ENCODE data around the gene ATG5.
"Not testable (repeated sequence)": the region's sequence is repeated elsewhere in the genome, so short reads cannot be mapped to it uniquely, and the experiment has no call there.

ATG5 gene

GRCh38 chr6:106273087-106273486 lies 52.5 kb downstream of the ATG5 start:
- no peak overlapping the region for H3K9ac ChIP-seq (ENCODE audit: low read depth, low read length)
- no peaks in the 10 kb centered on the region for H3K9me3 ChIP-seq (ENCODE audit: control insufficient read depth, insufficient read depth, low read length)
- no peaks in the 10 kb centered on the region for H3K27me3 ChIP-seq (ENCODE audit: control insufficient read depth, insufficient read depth, low read length)
- H3K4me3 ChIP-seq (ENCODE audit: low read depth, low read length), result no peak overlapping the region
- H3K36me3 ChIP-seq (ENCODE audit: control insufficient read depth, insufficient read depth, low read length), result no peaks in the 10 kb centered on the region
- H3K4me1 ChIP-seq (ENCODE audit: control insufficient read depth, insufficient read depth, low read length), result no peaks in the 10 kb centered on the region

DNA sequence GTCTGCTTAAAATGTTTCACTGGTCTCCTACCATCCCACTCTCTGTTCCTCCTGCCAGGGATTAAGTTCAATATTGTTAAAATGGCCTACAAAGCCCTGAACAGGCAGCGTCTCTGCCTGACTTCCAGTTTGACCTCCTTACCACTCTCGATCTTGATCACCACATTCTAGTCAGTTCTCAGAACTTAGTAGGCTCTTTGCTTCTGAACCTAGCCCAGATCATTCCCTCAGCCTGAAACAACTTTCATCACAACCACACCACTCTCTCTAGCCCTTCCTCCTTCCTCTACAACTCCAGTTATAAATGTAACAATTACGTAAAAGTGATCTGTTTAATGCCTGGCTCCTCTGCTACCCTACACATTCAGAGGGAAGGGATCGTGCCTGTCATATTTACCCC lies 53.3 kb downstream of the ATG5 start:
- no peaks in the 10 kb centered on the region for H3K4me1 ChIP-seq (ENCODE audit: control insufficient read depth, insufficient read depth, low read length)
- no peak overlapping the region for H3K4me3 ChIP-seq (ENCODE audit: low read depth, low read length)
- H3K9ac ChIP-seq (ENCODE audit: low read depth, low read length), result no peak overlapping the region
- H3K9me3 ChIP-seq (ENCODE audit: control insufficient read depth, insufficient read depth, low read length), result no peaks in the 10 kb centered on the region
- no peaks in the 10 kb centered on the region for H3K36me3 ChIP-seq (ENCODE audit: control insufficient read depth, insufficient read depth, low read length)
- no peaks in the 10 kb centered on the region for H3K27me3 ChIP-seq (ENCODE audit: control insufficient read depth, insufficient read depth, low read length)

- Histone ChIP-seq H3K4me3 (ENCODE audit: low read depth, low read length) (no peak overlapping the region), H3K9ac (ENCODE audit: low read depth, low read length) (no peak overlapping the region)
Observed at GRCh38 chr6:106270414-106270813, 55.1 kb downstream of the ATG5 start.

DNA sequence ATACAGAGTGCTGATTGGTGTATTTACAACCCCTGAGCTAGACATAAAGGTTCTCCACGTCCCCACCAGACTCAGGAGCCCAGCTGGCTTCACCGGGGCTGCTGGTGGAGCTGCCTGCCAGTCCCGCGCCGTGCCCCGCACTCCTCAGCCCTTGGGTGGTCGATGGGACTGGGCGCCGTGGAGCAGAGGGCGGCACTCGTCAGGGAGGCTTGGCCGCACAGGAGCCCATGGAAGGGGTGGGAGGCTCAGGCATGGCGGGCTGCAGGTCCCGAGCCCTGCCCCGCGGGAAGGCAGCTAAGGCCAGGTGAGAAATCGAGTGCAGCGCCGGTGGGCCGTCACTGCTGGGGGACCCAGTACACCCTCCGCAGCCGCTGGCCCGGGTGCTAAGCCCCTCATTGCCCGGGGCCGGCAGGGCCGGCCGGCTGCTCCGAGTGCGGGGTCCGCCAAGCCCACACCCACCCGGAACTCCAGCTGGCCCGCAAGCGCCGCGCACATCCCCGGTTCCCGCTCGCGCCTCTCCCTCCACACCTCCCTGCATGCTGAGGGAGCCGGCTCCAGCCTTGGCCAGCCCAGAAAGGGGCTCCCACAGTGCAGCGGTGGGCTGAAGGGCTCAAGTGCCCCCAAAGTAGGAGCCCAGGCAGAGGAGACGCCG lies 56.2 kb downstream of the ATG5 start:
- not testable (repeated sequence) for H3K9ac ChIP-seq (ENCODE audit: low read depth, low read length); H3K36me3 ChIP-seq (ENCODE audit: control insufficient read depth, insufficient read depth, low read length); H3K4me1 ChIP-seq (ENCODE audit: control insufficient read depth, insufficient read depth, low read length); H3K9me3 ChIP-seq (ENCODE audit: control insufficient read depth, insufficient read depth, low read length); H3K27me3 ChIP-seq (ENCODE audit: control insufficient read depth, insufficient read depth, low read length); H3K4me3 ChIP-seq (ENCODE audit: low read depth, low read length)

More at GRCh38 chr6:106270414-106270813, 55.1 kb downstream of the ATG5 start:
- Histone ChIP-seq H3K36me3 (ENCODE audit: control insufficient read depth, insufficient read depth, low read length) (no peaks in the 10 kb centered on the region), H3K27me3 (ENCODE audit: control insufficient read depth, insufficient read depth, low read length) (no peaks in the 10 kb centered on the region), H3K4me1 (ENCODE audit: control insufficient read depth, insufficient read depth, low read length) (no peaks in the 10 kb centered on the region), H3K9me3 (ENCODE audit: control insufficient read depth, insufficient read depth, low read length) (no peaks in the 10 kb centered on the region)

GRCh38 chr6:106268500-106268899 lies 57.1 kb downstream of the ATG5 start:
- not testable (repeated sequence) for H3K4me3 ChIP-seq (ENCODE audit: low read depth, low read length); H3K9ac ChIP-seq (ENCODE audit: low read depth, low read length); H3K36me3 ChIP-seq (ENCODE audit: control insufficient read depth, insufficient read depth, low read length); H3K27me3 ChIP-seq (ENCODE audit: control insufficient read depth, insufficient read depth, low read length); H3K9me3 ChIP-seq (ENCODE audit: control insufficient read depth, insufficient read depth, low read length); H3K4me1 ChIP-seq (ENCODE audit: control insufficient read depth, insufficient read depth, low read length)

- not testable (repeated sequence) for H3K4me3 ChIP-seq (ENCODE audit: low read depth, low read length); H3K9me3 ChIP-seq (ENCODE audit: control insufficient read depth, insufficient read depth, low read length); H3K36me3 ChIP-seq (ENCODE audit: control insufficient read depth, insufficient read depth, low read length); H3K4me1 ChIP-seq (ENCODE audit: control insufficient read depth, insufficient read depth, low read length); H3K9ac ChIP-seq (ENCODE audit: low read depth, low read length); H3K27me3 ChIP-seq (ENCODE audit: control insufficient read depth, insufficient read depth, low read length)
Observed at GRCh38 chr6:106264433-106264832, 61.1 kb downstream of the ATG5 start.

DNA sequence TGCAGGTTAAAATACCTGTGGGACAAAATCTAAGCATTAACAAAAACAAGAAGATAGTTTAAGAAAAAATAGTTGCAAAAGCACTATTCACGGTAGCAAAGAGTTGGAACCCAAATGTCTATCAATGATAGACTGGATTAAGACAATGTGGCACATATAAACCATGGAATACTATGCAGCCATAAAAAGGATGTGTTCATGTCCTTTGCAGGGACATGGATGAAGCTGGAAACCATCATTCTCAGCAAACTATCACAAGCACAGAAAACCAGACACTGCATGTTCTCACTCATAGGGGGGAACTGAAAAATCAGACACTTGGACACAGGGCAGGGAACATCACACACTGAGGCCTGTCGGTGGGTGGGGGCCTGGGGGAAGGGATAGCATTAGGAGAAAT lies 65.8 kb downstream of the ATG5 start:
- not testable (repeated sequence) for H3K9ac ChIP-seq (ENCODE audit: low read depth, low read length); H3K4me3 ChIP-seq (ENCODE audit: low read depth, low read length); H3K9me3 ChIP-seq (ENCODE audit: control insufficient read depth, insufficient read depth, low read length); H3K27me3 ChIP-seq (ENCODE audit: control insufficient read depth, insufficient read depth, low read length); H3K36me3 ChIP-seq (ENCODE audit: control insufficient read depth, insufficient read depth, low read length); H3K4me1 ChIP-seq (ENCODE audit: control insufficient read depth, insufficient read depth, low read length)

GRCh38 chr6:106258726-106259125 lies 66.8 kb downstream of the ATG5 start:
- H3K4me1 ChIP-seq (ENCODE audit: control insufficient read depth, insufficient read depth, low read length), result no peaks in the 10 kb centered on the region
- no peak overlapping the region for H3K9ac ChIP-seq (ENCODE audit: low read depth, low read length)
- no peaks in the 10 kb centered on the region for H3K36me3 ChIP-seq (ENCODE audit: control insufficient read depth, insufficient read depth, low read length)
- H3K9me3 ChIP-seq (ENCODE audit: control insufficient read depth, insufficient read depth, low read length), result no peaks in the 10 kb centered on the region
- no peak overlapping the region for H3K4me3 ChIP-seq (ENCODE audit: low read depth, low read length)
- no peaks in the 10 kb centered on the region for H3K27me3 ChIP-seq (ENCODE audit: control insufficient read depth, insufficient read depth, low read length)

- H3K4me3 ChIP-seq (ENCODE audit: low read depth, low read length), result no peak overlapping the region
- H3K27me3 ChIP-seq (ENCODE audit: control insufficient read depth, insufficient read depth, low read length), result no peaks in the 10 kb centered on the region
- H3K9me3 ChIP-seq (ENCODE audit: control insufficient read depth, insufficient read depth, low read length), result no peaks in the 10 kb centered on the region
- no peaks in the 10 kb centered on the region for H3K36me3 ChIP-seq (ENCODE audit: control insufficient read depth, insufficient read depth, low read length)
- H3K4me1 ChIP-seq (ENCODE audit: control insufficient read depth, insufficient read depth, low read length), result no peaks in the 10 kb centered on the region
- H3K9ac ChIP-seq (ENCODE audit: low read depth, low read length), result no peak overlapping the region
Observed at GRCh38 chr6:106257195-106257594, 68.4 kb downstream of the ATG5 start.

DNA sequence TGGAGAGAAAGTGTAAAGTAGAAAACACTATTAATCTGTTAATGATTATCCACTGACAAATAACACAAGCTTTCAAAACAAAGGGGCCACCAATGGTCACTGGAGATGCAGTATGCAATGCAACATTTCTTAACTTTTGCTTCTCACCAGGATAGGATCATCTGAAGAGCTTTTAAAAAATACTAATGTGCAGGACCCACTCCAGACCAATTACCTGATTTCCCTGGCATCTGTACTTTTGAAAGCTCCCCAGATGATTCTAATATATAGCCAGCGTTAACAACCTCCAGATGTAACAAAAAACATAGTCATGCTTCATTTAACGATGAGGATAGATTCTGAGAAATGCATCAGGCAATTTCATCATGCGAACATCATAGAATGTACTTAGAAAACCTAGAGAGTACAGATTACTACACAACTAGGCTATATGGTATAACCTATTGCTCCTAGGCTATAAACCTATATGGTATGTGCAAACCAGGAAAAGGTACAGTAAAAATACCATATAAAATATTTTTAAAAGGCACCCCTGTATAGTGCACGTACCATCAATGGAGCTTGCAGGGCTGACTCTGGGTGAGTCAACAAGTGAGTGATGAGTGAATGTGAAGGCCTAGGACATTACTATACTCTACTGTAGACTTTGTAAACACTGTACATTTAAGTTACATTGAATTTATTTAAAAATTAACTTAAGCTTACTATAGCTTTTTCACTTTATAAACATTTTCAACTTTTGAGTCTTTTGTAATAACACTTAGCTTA lies 69.2 kb downstream of the ATG5 start:
- H3K4me3 ChIP-seq (ENCODE audit: low read depth, low read length), result no peak overlapping the region
- no peak overlapping the region for H3K9ac ChIP-seq (ENCODE audit: low read depth, low read length)
- H3K4me1 ChIP-seq (ENCODE audit: control insufficient read depth, insufficient read depth, low read length), result no peaks in the 10 kb centered on the region
- no peaks in the 10 kb centered on the region for H3K27me3 ChIP-seq (ENCODE audit: control insufficient read depth, insufficient read depth, low read length)
- H3K36me3 ChIP-seq (ENCODE audit: control insufficient read depth, insufficient read depth, low read length), result no peaks in the 10 kb centered on the region
- no peaks in the 10 kb centered on the region for H3K9me3 ChIP-seq (ENCODE audit: control insufficient read depth, insufficient read depth, low read length)

- no peaks in the 10 kb centered on the region for H3K9me3 ChIP-seq (ENCODE audit: control insufficient read depth, insufficient read depth, low read length)
- no peaks in the 10 kb centered on the region for H3K4me1 ChIP-seq (ENCODE audit: control insufficient read depth, insufficient read depth, low read length)
- no peak overlapping the region for H3K4me3 ChIP-seq (ENCODE audit: low read depth, low read length)
Observed at GRCh38 chr6:106255306-106255705, 70.3 kb downstream of the ATG5 start.

GRCh38 chr6:106254636-106255035 lies 70.9 kb downstream of the ATG5 start:
- no peak overlapping the region for H3K4me3 ChIP-seq (ENCODE audit: low read depth, low read length)
- H3K27me3 ChIP-seq (ENCODE audit: control insufficient read depth, insufficient read depth, low read length), result no peaks in the 10 kb centered on the region
- no peaks in the 10 kb centered on the region for H3K4me1 ChIP-seq (ENCODE audit: control insufficient read depth, insufficient read depth, low read length)
- no peaks in the 10 kb centered on the region for H3K9me3 ChIP-seq (ENCODE audit: control insufficient read depth, insufficient read depth, low read length)
- no peak overlapping the region for H3K9ac ChIP-seq (ENCODE audit: low read depth, low read length)
- H3K36me3 ChIP-seq (ENCODE audit: control insufficient read depth, insufficient read depth, low read length), result no peaks in the 10 kb centered on the region

More at GRCh38 chr6:106255306-106255705, 70.3 kb downstream of the ATG5 start:
- Histone ChIP-seq H3K36me3 (ENCODE audit: control insufficient read depth, insufficient read depth, low read length) (no peaks in the 10 kb centered on the region), H3K27me3 (ENCODE audit: control insufficient read depth, insufficient read depth, low read length) (no peaks in the 10 kb centered on the region), H3K9ac (ENCODE audit: low read depth, low read length) (no peak overlapping the region)

Data from iPS-15b (cell line).